ENCODE data around the gene AP3B1.

DNA sequence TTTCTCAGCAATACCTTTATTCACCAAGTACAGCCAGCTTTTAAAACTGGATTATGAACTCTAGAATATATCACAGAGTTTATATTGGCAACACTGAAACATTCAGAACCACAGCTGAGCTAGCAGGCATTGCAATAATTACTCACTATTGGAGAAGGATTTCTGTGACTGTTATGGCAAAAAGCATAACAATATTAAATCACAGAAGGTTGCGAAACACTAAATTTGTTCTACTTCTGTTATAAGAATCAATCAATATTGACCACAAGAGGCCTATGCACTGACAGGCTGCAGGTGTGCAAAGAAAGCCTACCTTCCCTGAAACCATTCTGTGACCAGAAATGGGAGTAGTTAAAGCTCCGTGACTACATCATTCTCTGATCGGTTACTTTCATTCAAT is 59.2 kb downstream of the AP3B1 start:
- TF ChIP-seq CTCF (IDR thresholded peaks at IDR 0.05) (no peak), ZFX (IDR thresholded peaks at IDR 0.05; ENCODE audit: borderline replicate concordance) (no peak)

Measured in 22Rv1 (cell line).